GM21717 (cell line): ENCODE measurements around the gene ORMDL3.

Experiments
- ATAC-seq: cut with Tn5 transposase; IDR thresholded peaks from one replicate; pipeline ENCODE4 v1.9.1; 2021; ENCODE audit warnings: mild to moderate bottlenecking, moderate library complexity; ENCODE audit not compliant: unreplicated experiment

ORMDL3 gene

DNA sequence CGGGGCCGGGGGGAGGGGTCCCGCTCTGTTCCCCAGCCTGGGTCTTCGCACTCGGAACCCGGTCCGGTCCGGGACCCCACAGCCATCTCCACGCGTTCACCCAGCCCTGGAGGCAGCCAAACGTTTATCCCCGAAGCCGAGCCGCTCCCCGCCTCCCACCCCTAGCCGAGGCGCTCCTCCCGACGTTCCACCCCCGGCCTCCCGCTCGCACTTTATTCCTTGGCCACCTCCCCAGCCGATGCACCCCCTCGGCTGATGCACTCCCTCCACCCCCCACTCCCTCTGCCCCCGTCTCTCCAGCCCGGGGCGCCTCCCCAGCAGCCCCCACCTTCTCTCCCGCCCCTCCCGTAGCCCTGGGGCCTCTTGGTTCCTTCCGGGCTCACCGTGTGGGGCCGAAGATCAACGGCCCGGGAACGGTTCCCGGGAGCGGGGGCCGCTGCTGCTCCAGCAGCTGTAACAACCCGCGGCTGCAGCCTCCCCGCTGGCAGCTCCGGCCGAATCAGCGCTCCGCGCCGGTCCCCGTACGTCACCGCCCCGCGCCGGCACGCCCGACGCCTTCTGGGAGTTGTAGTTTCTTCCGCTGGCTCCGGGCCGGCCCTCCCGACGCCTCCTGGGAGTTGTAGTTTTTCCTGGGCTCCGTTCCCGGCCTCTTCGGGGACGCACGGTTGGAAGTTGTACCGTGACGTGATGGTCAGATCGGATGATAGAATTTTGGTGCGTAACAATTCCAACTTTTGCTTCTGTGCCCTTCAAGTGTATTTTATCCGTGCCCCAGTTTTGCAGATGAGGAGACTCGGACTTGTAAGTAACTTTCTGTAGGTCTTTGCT is at the start of gene ORMDL3, which contains the start of gene LRRC3C:
TSS of gene ORMDL3 (minus strand) at position 501 of the 828 bp plus-strand sequence. CDS start 3,398 bp downstream, outside the sequence.
TSS of gene LRRC3C (plus strand) at position 632 of the 828 bp plus-strand sequence. CDS start 13,792 bp downstream, outside the sequence.
- ATAC-seq, result peak; percentile 54

GRCh38 chr17:39975801-39976200 is 48.4 kb upstream of the ORMDL3 start:
- ATAC-seq, result no peak

- no peak for ATAC-seq
These were observed 47.0 kb upstream of the ORMDL3 start for GRCh38 chr17:39974433-39974832.

DNA sequence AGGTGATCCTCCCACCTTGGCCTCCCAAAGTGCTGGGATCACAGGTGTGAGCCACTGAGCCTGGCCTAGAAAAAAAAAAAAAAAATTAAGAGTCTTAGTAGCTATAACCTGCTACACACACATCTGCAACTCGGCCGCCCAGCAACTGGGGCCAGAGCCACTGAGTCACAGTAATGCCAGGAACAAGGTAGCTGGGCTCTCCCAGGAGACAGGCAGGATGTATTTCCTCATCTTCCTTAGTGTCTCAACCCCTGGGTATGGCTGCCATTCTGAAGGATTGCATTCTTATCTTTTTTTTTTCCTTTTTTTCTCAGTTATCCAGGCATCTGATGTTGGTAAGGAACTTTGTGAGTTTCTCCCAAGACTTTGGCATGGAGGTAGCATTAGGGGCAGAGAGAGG is 46.1 kb upstream of the ORMDL3 start:
- no peak for ATAC-seq

- ATAC-seq, result no peak
These were observed 44.9 kb upstream of the ORMDL3 start for GRCh38 chr17:39972271-39972670.

- ATAC-seq, result no peak
These were observed 43.7 kb upstream of the ORMDL3 start for GRCh38 chr17:39971076-39971603.

DNA sequence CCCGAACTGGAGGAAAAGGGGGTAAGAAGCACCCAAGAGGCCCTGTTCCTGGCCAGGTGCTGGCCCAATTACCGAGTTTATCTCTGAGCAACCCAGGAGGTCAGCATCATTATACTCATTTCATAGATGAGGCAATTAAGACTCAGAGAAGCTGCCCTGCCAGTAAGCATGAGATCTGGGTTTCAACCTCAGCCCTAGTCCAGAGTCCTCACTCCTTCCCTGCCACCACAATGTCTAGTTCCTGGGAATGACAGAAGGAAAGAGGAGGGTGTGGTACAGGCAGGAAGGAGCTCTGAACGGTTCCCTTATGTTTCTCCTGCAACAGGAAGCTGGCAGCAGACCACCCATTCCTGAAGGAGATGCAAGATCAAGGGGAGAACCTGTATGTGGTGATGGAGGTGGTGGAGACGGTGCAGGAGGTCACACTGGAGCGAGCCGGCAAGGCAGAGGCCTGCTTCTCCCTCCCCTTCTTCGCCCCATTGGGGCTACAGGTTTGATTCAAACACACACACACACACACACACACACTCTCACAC is 42.8 kb upstream of the ORMDL3 start:
- no peak for ATAC-seq

GRCh38 chr17:39969375-39969774 is 42.0 kb upstream of the ORMDL3 start:
- ATAC-seq, result no peak

GRCh38 chr17:39968761-39969160 is 41.4 kb upstream of the ORMDL3 start:
- no peak for ATAC-seq

DNA sequence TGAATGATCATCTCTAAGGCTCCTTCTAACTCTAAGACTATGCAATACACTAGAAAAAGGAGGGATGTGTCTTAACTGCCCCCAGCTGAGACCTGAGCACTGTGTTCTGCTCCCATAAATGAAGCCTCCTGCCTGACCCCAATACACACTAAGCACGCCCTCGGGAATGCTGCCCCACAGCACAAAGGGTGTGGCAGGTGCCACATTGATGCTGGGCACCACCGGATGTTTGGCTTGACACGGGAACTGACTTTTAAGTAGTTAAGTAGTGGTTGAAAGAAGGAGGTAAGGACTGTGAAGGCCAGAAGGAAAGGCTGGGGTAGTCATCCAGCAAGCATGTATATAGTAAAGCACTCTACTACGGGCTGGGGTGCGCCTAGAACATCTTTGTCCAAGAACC is 39.4 kb upstream of the ORMDL3 start:
- ATAC-seq, result no peak

DNA sequence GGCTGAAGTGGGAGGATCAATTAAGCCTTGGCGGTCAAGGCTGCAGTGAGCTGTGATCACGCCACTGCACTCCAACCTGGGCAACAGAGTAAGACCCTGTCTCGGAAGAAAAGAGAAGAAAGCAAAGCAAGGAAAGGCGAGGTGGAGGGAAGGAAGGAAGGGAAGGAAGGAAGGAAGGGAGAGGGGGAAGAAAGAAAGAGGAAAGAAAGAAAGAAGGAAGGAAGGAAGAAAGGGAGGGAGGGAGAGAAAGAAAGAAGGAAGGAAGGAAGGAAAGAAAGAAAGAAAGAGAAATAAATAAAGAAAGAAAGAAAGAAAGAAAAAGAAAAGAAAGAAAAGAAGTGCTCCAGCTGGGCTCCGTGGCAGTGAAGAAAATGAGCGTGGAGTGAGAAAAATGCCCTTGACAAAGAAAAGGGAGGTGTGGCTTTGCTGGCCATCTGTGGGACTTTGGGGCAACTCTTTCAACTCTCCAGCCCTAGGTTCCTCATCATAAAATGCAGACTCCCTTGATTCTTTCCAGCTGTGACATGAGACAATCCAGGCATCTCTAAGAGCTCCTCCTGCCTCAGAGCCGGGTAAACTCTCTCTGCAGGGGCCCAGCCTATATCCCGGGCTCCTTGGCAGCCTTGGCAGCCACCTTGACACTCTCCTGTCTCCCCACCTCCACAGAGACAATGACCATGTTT is 37.8 kb upstream of the ORMDL3 start:
- no peak for ATAC-seq

DNA sequence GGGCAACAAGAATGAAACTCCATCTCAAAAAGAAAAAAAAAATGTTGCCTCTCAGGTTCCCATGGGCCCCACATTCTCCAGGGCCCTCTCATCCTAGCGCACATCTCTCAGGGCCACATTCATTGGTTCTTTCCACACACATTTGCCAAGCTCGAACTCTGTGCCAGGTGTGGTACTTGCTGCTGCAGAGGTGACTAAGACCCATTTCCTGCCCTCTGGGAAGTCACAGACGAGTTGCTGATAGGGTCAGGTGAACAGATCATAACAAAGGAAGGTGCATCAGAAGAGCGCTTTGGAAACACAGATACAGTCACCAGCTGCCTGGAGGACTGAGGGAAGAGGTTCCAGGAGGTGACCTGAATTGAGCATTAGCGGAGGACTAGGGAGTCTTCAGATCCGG is 36.4 kb upstream of the ORMDL3 start:
- ATAC-seq, result no peak

DNA sequence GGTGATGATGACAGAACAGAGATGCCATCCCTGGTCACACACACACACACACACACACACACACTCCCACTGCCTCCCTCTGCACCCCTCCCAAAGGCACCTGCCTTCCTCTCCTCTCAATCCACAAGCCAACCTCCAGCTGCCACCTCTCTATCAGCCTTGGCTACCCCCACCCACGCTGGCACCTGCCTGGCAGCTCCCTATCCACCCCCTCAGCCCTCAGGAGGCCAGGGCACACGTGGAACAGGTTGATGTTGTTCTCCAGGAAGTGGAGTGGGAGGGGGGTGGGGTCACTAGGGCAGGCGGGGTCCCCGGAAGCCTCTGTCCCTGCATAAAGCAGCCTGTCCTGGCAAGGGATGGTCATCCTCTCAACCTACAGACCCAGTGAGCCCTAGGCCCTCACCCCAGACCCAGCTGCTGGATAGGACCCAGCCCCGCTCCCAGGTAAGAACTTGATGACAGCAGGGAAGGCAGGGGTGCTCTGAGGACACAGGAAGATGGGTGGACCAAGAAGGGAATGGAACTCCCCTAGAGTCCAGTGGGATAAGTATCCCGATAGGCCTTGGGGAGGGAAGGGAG is 35.3 kb upstream of the ORMDL3 start, which contains the start of gene GSDMA:
TSS of gene GSDMA (plus strand) at position 363 of the 579 bp plus-strand sequence. CDS start 2,684 bp downstream, outside the sequence.
- ATAC-seq, result no peak

DNA sequence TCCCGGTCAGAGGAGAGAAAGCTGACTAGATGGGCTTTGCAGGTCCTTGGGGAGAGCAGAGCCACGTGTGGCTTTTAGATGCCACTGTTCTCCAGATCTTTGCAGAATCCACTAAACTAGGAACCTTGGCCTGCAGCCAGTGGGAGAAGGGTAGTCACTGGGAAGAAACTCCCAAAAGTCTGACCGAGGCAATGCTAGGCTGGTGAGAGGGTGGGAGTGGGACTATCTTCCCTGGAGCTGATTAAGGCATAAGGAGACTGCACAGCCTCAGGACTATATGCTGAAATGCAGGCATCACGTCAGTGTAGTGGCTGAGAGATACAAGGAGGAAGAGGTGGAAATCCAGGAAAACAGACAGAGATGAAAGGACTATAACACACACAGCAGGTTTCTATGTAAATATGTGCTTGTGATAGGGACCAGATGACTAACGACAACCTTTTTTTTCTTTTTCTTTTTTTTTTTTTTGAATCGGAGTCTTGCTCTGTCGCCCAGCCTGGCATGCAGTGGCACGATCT is 33.2 kb upstream of the ORMDL3 start:
- ATAC-seq, result no peak

- ATAC-seq, result no peak
These were observed 28.4 kb upstream of the ORMDL3 start for GRCh38 chr17:39955726-39956225.

- no peak for ATAC-seq
These were observed 27.5 kb upstream of the ORMDL3 start for GRCh38 chr17:39954876-39955275.

GRCh38 chr17:39953471-39953888 is 26.1 kb upstream of the ORMDL3 start:
- ATAC-seq, result no peak

- ATAC-seq, result peak; percentile 58
These were observed 25.5 kb upstream of the ORMDL3 start for GRCh38 chr17:39952680-39953470.

DNA sequence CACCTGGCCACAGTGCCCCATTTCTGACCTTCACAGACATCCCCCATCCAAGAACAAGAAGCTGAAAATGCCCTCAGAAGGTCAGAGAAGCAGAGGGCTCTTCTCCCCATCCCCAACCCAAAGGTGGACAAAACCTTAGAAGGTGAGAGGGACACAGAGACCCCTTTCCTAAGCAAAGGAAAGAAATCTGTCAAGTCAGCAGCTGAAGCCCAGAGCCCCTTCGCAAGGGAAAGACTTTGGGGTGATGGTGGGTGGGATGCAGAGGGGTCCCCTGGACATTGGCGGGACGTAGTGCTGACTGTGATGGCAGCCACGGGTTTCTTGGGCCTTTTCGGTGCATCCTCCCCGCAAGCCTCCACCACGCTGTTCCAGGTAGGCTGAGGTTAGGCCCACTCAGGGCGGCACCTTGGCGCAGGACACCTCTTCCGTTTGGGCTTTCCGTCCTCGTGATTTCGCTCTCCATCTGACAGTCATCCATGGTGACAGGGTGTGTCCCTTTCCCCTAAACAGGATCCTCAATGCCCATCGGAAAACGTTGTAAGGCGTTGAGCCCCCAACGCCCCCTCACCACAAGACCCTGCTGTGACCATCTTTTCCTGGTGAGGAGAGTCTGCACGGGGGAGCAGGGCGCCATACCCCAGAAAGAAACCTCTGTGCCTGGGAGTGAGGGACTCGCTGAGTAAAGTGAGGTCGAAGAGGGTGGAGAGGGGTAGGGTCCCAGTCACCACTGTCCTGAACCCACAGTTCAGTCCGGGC is 24.7 kb upstream of the ORMDL3 start:
- peak; percentile 1 for ATAC-seq
